Activated naive CD4-positive, alpha-beta T cell treated with anti-CD3 and anti-CD28 coated beads, Interleukin-2, amount 10 ng/mL, durations not matched to agents 7 days and 5 days (primary cell): Measurements from ENCODE around the gene PIK3CA.
"Not testable (repeated sequence)": the region's sequence is repeated elsewhere in the genome, so short reads cannot be mapped to it uniquely, and the experiment has no call there.

Experiments
- CTCF ChIA-PET: fragments of 350-600 bp; sonication (Branson Sonifier 250); formaldehyde crosslinking; loops from one replicate; lab custom pipeline; 2021; ENCODE audit warnings: antibody characterized with exemption; lab: Charles Lee
- DNase-seq: peaks from one replicate; pipeline ENCODE4 v3.0.0-alpha.2; 2020
- H3K27ac Mint-ChIP-seq: one replicate; pipeline ENCODE4 v1.8.0; 2021; ENCODE audit warnings: mild to moderate bottlenecking, moderate library complexity, mixed read lengths
- H3K27me3 Mint-ChIP-seq: one replicate; pipeline ENCODE4 v1.8.0; 2021; ENCODE audit warnings: mild to moderate bottlenecking, mixed read lengths
- H3K36me3 Mint-ChIP-seq: one replicate; pipeline ENCODE4 v1.8.0; 2021; ENCODE audit warnings: mixed read lengths
- H3K4me1 Mint-ChIP-seq: one replicate; pipeline ENCODE4 v1.8.0; 2021; ENCODE audit warnings: mixed read lengths
- H3K4me3 Mint-ChIP-seq: one replicate; pipeline ENCODE4 v1.8.0; 2021; ENCODE audit warnings: mild to moderate bottlenecking, moderate library complexity, mixed read lengths
- H3K9me3 Mint-ChIP-seq: one replicate; pipeline ENCODE4 v1.8.0; 2021; ENCODE audit warnings: mixed read lengths

The PIK3CA gene

DNA sequence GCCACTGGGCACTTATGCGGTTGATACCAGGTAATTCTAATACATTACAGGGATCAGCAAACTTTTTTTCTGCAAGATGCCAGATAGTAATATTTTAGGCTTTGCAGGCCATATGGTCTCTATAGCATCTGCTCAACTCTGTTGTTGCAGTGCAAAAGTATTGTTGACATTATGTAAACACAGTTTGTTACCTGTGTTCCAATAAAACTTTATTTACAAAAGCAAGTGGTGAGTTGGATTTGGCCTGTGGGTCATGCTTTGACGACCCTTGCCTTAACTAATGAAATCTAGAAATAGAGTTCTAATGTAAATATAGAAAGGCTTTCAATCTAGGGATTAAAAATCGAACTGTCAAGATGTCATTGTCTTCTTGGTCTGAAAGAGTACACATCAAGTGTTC lies 44.4 kb downstream of the PIK3CA start:
- H3K27me3 Mint-ChIP-seq, result no peaks in the 10 kb centered on the region
- H3K27ac Mint-ChIP-seq, result no peak overlapping the region
- CTCF ChIA-PET, result no interaction called here
- no peaks in the 10 kb centered on the region for H3K9me3 Mint-ChIP-seq
- peaks cover 24% of the 10 kb centered on the region for H3K4me1 Mint-ChIP-seq
- H3K36me3 Mint-ChIP-seq, result no peaks in the 10 kb centered on the region
- H3K4me3 Mint-ChIP-seq, result no peak overlapping the region
- no peak for DNase-seq

DNA sequence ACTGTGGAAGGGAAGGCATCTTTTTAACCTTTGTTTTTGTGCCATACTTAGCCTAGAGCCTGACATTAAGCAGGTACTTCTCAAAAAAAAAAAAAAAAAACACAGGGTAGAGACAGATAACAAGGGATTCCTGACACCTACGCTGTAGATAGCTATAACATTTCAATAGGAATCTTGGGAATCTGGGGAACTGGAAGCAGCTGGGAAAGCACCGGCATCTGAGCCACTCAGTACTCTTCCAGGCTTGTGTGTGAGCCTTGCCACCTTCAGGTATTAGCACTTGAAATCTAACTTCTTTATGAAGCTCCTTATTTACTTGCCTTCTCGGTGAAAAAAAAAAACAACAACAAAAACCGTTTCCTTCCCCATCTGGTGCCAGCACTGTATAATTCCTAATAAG lies 46.8 kb downstream of the PIK3CA start:
- DNase-seq, result no peak
- no peaks in the 10 kb centered on the region for H3K27me3 Mint-ChIP-seq
- H3K36me3 Mint-ChIP-seq, result peaks cover 9% of the 10 kb centered on the region
- CTCF ChIA-PET, result interaction anchor here (0.6 kb wide), 2 partner anchors 46 to 73 kb away, joined by 3 read pairs; no protein-coding TSS in a partner anchor
- H3K9me3 Mint-ChIP-seq, result no peaks in the 10 kb centered on the region
- H3K27ac Mint-ChIP-seq, result no peak overlapping the region
- H3K4me1 Mint-ChIP-seq, result peaks cover 25% of the 10 kb centered on the region
- no peak overlapping the region for H3K4me3 Mint-ChIP-seq

DNA sequence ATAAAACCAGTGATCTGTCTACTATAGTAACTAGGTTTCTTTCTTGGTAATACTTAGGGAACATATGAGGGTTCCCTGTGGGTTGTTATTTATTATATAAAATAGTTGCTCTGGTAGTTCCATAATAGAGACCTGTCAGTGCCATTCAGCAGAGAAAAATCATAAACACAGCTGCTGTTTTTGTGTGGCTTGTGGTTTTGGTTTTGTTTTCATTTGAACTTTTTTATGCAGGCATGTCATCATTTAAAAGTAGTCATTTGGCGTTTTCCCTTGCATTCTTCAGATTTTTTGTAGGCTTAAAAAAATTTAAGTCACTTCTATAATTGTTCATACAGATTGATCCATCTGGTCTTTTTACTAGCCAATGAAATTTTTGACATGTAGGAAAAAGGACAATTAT lies 47.9 kb downstream of the PIK3CA start:
- H3K4me3 Mint-ChIP-seq, result no peak overlapping the region
- peaks cover 25% of the 10 kb centered on the region for H3K4me1 Mint-ChIP-seq

DNA sequence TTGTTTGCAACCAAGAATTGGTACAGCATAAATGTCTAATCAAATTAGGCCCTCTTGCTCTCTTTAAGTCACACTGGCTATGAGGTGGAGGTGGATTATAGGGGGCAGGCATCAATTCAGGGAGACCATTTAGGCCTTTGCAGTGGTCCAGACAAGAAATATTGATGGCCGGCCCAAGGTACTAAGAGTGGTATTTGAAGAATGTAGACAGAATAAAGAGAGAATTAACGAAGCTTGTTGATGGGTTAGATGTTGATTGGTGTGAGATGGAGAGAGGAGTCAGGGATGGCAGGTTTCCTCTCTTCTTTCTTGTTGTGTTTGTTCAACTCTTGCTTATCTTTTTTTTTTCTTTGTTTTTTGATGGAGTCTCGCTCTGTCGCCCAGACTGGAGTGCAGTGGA lies 48.5 kb downstream of the PIK3CA start:
- Mint-ChIP-seq H3K27me3 (no peaks in the 10 kb centered on the region), H3K27ac (no peak overlapping the region), H3K4me1 (peaks cover 25% of the 10 kb centered on the region), H3K4me3 (no peak overlapping the region), H3K9me3 (no peaks in the 10 kb centered on the region), H3K36me3 (peaks cover 17% of the 10 kb centered on the region)
- CTCF ChIA-PET, result interaction anchor here (0.7 kb wide), 1 partner anchor 642 kb away, joined by 7 read pairs; no protein-coding TSS in a partner anchor
- no peak for DNase-seq

More for the DNA sequence above, 47.9 kb downstream of the PIK3CA start:
- DNase-seq, result peak; percentile 39
- CTCF ChIA-PET, result interaction anchor here (0.7 kb wide), 1 partner anchor 643 kb away, joined by 7 read pairs; no protein-coding TSS in a partner anchor
- Mint-ChIP-seq H3K36me3 (peaks cover 14% of the 10 kb centered on the region), H3K9me3 (no peaks in the 10 kb centered on the region), H3K27me3 (no peaks in the 10 kb centered on the region), H3K27ac (peak overlapping the region; percentile 69)

DNA sequence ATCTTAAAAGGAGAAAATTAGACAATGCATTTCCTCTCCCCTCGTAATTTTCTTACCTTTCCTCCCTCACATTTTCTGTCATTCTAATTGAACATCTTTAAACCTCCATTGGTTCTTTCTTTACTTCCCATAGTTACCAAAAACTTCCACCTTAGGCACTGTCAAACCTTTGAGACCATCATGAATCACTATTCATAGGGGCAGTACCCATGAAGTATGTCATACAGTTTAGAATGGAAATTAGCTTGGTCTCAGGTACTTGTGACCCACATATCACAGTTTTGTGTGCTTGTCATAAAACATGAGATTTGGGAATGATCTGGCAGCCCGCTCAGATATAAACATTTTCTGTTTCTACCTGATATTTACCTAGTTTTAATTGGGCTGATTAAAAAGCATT lies 52.6 kb downstream of the PIK3CA start:
- H3K36me3 Mint-ChIP-seq, result peaks cover 34% of the 10 kb centered on the region
- no peak overlapping the region for H3K27ac Mint-ChIP-seq
- CTCF ChIA-PET, result no interaction called here

DNA sequence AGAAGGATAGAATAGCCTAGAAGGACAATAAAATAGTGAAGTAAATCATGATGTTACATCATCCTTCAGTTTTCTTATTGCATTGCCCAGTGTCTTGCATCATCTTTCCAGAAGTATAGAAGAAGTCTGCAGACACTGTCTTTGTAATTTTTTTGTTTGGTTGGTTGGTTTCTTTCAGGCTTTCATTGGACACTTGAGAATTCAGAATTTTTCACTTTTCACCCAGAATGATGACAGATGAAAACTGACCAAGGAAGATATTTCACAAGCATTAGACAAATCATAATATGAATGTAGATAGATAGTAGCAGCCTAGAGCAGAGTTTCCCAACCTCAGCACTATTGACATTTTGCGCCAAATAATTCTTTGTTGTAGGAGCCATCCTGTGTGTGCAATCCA lies 67.4 kb downstream of the PIK3CA start:
- DNase-seq, H3K4me3 Mint-ChIP-seq, H3K27me3 Mint-ChIP-seq, H3K27ac Mint-ChIP-seq, H3K9me3 Mint-ChIP-seq, H3K4me1 Mint-ChIP-seq, CTCF ChIA-PET: not testable (repeated sequence)
- peaks cover 20% of the 10 kb centered on the region for H3K36me3 Mint-ChIP-seq

More for the DNA sequence above, 52.6 kb downstream of the PIK3CA start:
- Mint-ChIP-seq H3K4me1 (peaks cover 18% of the 10 kb centered on the region), H3K9me3 (no peaks in the 10 kb centered on the region), H3K27me3 (no peaks in the 10 kb centered on the region), H3K4me3 (no peak overlapping the region)
- no peak for DNase-seq

DNA sequence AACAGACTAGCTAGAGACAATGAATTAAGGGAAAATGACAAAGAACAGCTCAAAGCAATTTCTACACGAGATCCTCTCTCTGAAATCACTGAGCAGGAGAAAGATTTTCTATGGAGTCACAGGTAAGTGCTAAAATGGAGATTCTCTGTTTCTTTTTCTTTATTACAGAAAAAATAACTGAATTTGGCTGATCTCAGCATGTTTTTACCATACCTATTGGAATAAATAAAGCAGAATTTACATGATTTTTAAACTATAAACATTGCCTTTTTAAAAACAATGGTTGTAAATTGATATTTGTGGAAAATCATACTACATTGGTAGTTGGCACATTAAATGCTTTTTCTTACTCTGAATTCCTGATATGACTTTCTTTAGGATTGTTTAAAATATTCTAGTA lies 70.1 kb downstream of the PIK3CA start:
- H3K4me1 Mint-ChIP-seq, DNase-seq, H3K27me3 Mint-ChIP-seq, CTCF ChIA-PET, H3K27ac Mint-ChIP-seq, H3K4me3 Mint-ChIP-seq, H3K9me3 Mint-ChIP-seq: not testable (repeated sequence)
- H3K36me3 Mint-ChIP-seq, result peaks cover 19% of the 10 kb centered on the region

DNA sequence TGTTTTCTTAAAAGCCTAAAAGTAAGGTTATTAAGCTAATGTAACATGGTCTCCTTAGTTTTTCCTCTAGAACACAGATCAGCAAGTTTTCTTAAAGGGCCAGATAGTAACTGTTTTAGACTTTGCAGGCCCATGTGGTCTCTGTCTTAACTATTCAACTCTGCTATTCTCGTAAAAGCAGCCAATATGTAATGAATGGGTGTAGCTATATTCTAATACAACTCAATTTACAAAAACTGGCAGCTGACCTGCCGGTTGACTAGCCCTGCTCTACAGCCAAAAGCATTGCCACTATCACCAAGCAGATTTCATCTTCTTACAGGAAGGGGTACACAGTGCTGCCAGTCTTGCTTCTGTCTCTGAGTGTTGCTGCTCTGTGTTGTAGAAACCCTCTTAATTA lies 75.4 kb downstream of the PIK3CA start:
- H3K9me3 Mint-ChIP-seq, result no peaks in the 10 kb centered on the region
- peaks cover 30% of the 10 kb centered on the region for H3K36me3 Mint-ChIP-seq
- H3K27ac Mint-ChIP-seq, result no peak overlapping the region
- H3K27me3 Mint-ChIP-seq, result no peaks in the 10 kb centered on the region
- CTCF ChIA-PET, result interaction anchor here (0.7 kb wide), 1 partner anchor 208 kb away, joined by 3 read pairs; no protein-coding TSS in a partner anchor
- H3K4me1 Mint-ChIP-seq, result no peaks in the 10 kb centered on the region
- no peak overlapping the region for H3K4me3 Mint-ChIP-seq
- DNase-seq, result no peak

DNA sequence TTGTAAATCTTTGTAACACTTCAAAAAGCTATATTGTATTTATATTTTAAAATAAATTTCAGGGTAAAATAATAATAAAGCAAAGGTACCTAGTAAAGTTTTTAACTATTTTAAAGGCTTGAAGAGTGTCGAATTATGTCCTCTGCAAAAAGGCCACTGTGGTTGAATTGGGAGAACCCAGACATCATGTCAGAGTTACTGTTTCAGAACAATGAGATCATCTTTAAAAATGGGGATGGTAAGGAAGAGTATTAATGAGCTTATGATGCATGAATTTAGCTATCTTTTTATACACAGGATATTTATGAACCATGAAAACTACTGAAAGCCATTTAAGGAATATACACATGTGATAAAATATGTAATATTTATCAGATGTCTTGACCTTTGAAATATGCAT lies 76.4 kb downstream of the PIK3CA start:
- CTCF ChIA-PET, result no interaction called here

DNA sequence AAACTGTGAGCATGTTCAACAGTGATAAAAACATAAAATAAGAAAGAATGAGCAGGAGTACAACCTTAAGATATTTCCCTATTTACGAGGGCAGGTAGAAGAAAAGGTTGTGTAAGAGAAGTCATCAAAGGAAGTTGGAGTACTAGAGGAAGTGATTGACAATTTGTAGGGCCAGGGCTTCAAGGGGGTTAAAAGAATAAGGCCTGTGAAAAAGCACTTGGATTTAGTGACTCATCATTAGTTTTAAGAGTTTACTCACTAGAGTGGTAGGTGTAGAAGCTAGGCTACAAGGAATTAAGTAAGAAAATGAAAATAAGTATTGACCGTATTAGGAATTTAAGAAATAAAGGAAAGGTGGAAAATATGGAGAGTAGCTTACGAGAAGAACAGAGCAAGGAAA lies 79.2 kb downstream of the PIK3CA start:
- Mint-ChIP-seq H3K27me3 (no peaks in the 10 kb centered on the region), H3K4me1 (no peaks in the 10 kb centered on the region), H3K27ac (no peak overlapping the region), H3K36me3 (peaks cover 40% of the 10 kb centered on the region), H3K4me3 (no peak overlapping the region), H3K9me3 (no peaks in the 10 kb centered on the region)
- CTCF ChIA-PET, result no interaction called here
- DNase-seq, result no peak

More for the DNA sequence above, 76.4 kb downstream of the PIK3CA start:
- H3K36me3 Mint-ChIP-seq, result peaks cover 27% of the 10 kb centered on the region
- no peak for DNase-seq
- H3K4me3 Mint-ChIP-seq, result no peak overlapping the region
- H3K4me1 Mint-ChIP-seq, result no peaks in the 10 kb centered on the region
- H3K27ac Mint-ChIP-seq, result no peak overlapping the region
- no peaks in the 10 kb centered on the region for H3K9me3 Mint-ChIP-seq
- no peaks in the 10 kb centered on the region for H3K27me3 Mint-ChIP-seq

DNA sequence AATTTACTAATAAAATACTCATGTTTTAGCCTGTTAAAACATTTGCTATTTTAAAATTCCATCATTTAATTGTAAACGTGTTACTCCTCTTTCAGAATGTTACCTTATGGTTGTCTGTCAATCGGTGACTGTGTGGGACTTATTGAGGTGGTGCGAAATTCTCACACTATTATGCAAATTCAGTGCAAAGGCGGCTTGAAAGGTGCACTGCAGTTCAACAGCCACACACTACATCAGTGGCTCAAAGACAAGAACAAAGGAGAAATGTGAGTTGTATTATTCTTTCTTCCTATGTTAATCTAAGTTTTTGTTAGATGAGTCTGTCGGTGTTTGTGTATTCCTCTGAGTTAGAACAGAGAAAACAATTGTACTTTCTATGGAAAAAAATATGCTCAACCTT lies 81.0 kb downstream of the PIK3CA start:
- Mint-ChIP-seq H3K9me3 (no peaks in the 10 kb centered on the region), H3K4me3 (no peak overlapping the region), H3K27ac (no peak overlapping the region), H3K36me3 (peaks cover 47% of the 10 kb centered on the region), H3K27me3 (no peaks in the 10 kb centered on the region), H3K4me1 (no peaks in the 10 kb centered on the region)
- no peak for DNase-seq
- CTCF ChIA-PET, result no interaction called here

DNA sequence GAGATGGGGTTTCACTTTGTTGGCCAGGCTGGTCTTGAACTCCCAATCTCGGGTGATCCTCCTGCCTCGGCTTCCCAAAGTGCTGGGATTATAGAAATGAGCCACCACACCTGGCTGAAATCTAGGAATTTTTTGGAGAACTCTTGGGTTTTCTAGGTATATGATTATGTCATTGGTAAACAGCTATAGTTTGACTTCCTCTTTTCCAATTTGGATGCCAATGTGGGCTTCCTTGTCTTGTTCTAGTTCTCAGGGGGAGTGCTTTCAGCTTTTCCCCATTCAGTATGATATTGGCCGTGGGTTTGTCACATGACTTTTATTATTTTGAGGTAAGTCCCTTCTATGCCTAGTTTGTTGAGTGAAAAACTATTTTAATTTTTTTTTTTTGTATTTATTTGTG lies 84.9 kb downstream of the PIK3CA start:
- CTCF ChIA-PET, result interaction anchor here (0.8 kb wide), 1 partner anchor 75 kb away, joined by 3 read pairs; no protein-coding TSS in a partner anchor
- H3K4me1 Mint-ChIP-seq, result peaks cover 7% of the 10 kb centered on the region
- no peaks in the 10 kb centered on the region for H3K27me3 Mint-ChIP-seq
- no peak overlapping the region for H3K27ac Mint-ChIP-seq
- DNase-seq, result no peak
- no peak overlapping the region for H3K4me3 Mint-ChIP-seq
- peaks cover 42% of the 10 kb centered on the region for H3K36me3 Mint-ChIP-seq
- H3K9me3 Mint-ChIP-seq, result no peaks in the 10 kb centered on the region

DNA sequence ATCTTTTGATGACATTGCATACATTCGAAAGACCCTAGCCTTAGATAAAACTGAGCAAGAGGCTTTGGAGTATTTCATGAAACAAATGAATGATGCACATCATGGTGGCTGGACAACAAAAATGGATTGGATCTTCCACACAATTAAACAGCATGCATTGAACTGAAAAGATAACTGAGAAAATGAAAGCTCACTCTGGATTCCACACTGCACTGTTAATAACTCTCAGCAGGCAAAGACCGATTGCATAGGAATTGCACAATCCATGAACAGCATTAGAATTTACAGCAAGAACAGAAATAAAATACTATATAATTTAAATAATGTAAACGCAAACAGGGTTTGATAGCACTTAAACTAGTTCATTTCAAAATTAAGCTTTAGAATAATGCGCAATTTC lies 86.0 kb downstream of the PIK3CA start:
- peaks cover 7% of the 10 kb centered on the region for H3K4me1 Mint-ChIP-seq
- no peak for DNase-seq
- peaks cover 39% of the 10 kb centered on the region for H3K36me3 Mint-ChIP-seq
- CTCF ChIA-PET, result no interaction called here
- no peak overlapping the region for H3K27ac Mint-ChIP-seq
- H3K9me3 Mint-ChIP-seq, result no peaks in the 10 kb centered on the region
- H3K4me3 Mint-ChIP-seq, result no peak overlapping the region
- H3K27me3 Mint-ChIP-seq, result no peaks in the 10 kb centered on the region

DNA sequence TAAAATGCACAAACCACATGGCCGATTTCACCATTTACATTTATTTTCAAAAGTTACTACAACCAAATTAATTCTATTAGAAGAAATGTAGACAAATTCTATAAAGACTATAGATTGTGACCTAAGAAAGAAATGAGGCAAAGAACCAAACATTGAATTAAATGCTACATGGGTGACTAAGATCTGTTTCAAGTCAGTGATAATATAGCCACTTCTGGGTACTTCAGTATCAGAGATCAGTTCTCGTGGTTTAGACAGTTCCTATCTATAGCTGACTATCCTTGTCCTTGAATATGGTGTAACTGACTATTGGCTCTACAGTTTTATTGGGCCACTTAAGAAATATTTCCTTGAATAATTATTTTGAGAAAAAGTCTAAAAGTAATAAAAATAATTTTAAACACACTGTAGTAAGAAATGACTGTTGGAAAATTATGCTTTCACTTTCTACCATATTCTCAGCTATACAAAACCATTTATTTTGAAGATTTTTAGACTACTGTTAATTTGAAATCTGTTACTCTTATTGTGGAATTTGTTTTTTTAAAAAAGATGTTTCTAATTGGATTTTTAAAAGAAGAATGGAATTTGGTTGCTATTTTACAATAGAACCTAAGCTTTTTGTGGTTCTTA lies 88.6 kb downstream of the PIK3CA start:
- Mint-ChIP-seq H3K4me3 (no peak overlapping the region), H3K9me3 (no peaks in the 10 kb centered on the region), H3K27ac (peak overlapping the region; percentile 8), H3K27me3 (no peaks in the 10 kb centered on the region), H3K36me3 (peaks cover 25% of the 10 kb centered on the region), H3K4me1 (peaks cover 9% of the 10 kb centered on the region)
- CTCF ChIA-PET, result no interaction called here
- no peak for DNase-seq

DNA sequence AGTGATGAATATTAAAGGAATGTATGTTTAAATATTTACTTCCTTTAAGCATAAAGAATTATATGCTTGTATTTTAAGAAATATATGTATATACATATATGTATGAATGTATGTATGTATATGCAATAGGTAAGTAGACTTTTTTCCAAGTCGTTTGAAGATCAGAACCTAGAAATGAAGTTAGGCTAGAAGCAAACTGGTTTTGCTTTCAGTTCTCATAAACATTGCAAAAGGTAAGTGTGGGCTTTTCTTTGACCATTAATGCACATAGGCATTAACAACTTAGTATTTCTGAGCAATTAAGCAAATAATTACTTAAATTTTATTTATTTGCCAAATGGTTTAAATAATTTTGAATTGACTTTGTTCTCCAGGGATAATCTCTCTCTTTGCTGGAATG lies 92.1 kb downstream of the PIK3CA start:
- H3K36me3 Mint-ChIP-seq, H3K27ac Mint-ChIP-seq, H3K4me1 Mint-ChIP-seq, CTCF ChIA-PET, DNase-seq, H3K4me3 Mint-ChIP-seq, H3K27me3 Mint-ChIP-seq, H3K9me3 Mint-ChIP-seq: not testable (repeated sequence)
